H9 (cell line): ENCODE data around the gene KMT2D. TPM values are rescaled to one million over a fixed set of nuclear protein-coding genes. Genes with fewer than 3 reads are reported as not detected.
A peak's percentile ranks its signal among the peaks of the same experiment; 100 is the strongest.

ENCODE experiments used
- DNase-seq: peaks from one replicate; pipeline ENCODE4 v3.0.0-alpha.2; 2017
- H2AFZ ChIP-seq: one replicate; pipeline ENCODE4 v1.6.1; 2013; ENCODE audit warnings: mild to moderate bottlenecking, low read length, control low read depth, moderate library complexity
- H2AK5ac ChIP-seq: 2 replicates; pipeline ENCODE4 v1.6.1; 2013; ENCODE audit warnings: low read length, control low read depth, mixed read lengths; ENCODE audit not compliant: insufficient read length
- H2BK120ac ChIP-seq: one replicate; pipeline ENCODE4 v1.6.1; 2013; ENCODE audit warnings: low read depth, mild to moderate bottlenecking, low read length, control low read depth, inconsistent platforms; ENCODE audit not compliant: poor library complexity, severe bottlenecking
- H2BK12ac ChIP-seq: 2 replicates; pipeline ENCODE4 v1.6.1; 2013; ENCODE audit warnings: low read length, control low read depth, mixed read lengths, low read depth; ENCODE audit not compliant: insufficient read length
- H2BK15ac ChIP-seq: 2 replicates; pipeline ENCODE4 v1.6.1; 2013; ENCODE audit warnings: low read depth, low read length, control low read depth
- H2BK20ac ChIP-seq: one replicate; pipeline ENCODE4 v1.6.1; 2013; ENCODE audit warnings: low read depth, mild to moderate bottlenecking, low read length, control low read depth, inconsistent platforms; ENCODE audit not compliant: poor library complexity, severe bottlenecking
- H2BK5ac ChIP-seq: 2 replicates; pipeline ENCODE4 v1.6.1; 2013; ENCODE audit warnings: low read length, control low read depth, mixed read lengths; ENCODE audit not compliant: insufficient read length
- H3K14ac ChIP-seq: 2 replicates; pipeline ENCODE4 v1.6.1; 2013; ENCODE audit warnings: low read length, control low read depth; ENCODE audit not compliant: insufficient read depth
- H3K18ac ChIP-seq: 2 replicates; pipeline ENCODE4 v1.6.1; 2013; ENCODE audit warnings: low read depth, mild to moderate bottlenecking, mixed read lengths, low read length, control low read depth; ENCODE audit not compliant: insufficient read length
- H3K23ac ChIP-seq: 2 replicates; pipeline ENCODE4 v1.6.1; 2013; ENCODE audit warnings: low read length, control low read depth, mixed read lengths, low read depth; ENCODE audit not compliant: insufficient read length
- H3K23me2 ChIP-seq: 2 replicates; pipeline ENCODE4 v1.6.1; 2013; ENCODE audit warnings: low read depth, mild to moderate bottlenecking, mixed read lengths, low read length, control low read depth; ENCODE audit not compliant: insufficient read length, poor library complexity, severe bottlenecking
- H3K27ac ChIP-seq: 2 replicates; pipeline ENCODE4 v1.5.1; 2013; ENCODE audit warnings: low read length, control low read depth, mixed read lengths, low read depth; ENCODE audit not compliant: insufficient read length
- H3K27me3 ChIP-seq: 2 replicates; pipeline ENCODE4 v1.6.1; 2013; ENCODE audit warnings: low read length, control low read depth, inconsistent platforms; ENCODE audit not compliant: insufficient read depth
- H3K4ac ChIP-seq: 2 replicates; pipeline ENCODE4 v1.6.1; 2013; ENCODE audit warnings: low read depth, mild to moderate bottlenecking, control low read depth, inconsistent platforms, low read length, moderate library complexity
- H3K4me1 ChIP-seq: 2 replicates; pipeline ENCODE4 v1.6.1; 2013; ENCODE audit warnings: low read length, control low read depth, inconsistent platforms; ENCODE audit not compliant: insufficient read depth
- H3K4me2 ChIP-seq: 2 replicates; pipeline ENCODE4 v1.6.1; 2013; ENCODE audit warnings: low read length, control low read depth, mixed read lengths; ENCODE audit not compliant: insufficient read length, insufficient read depth
- H3K56ac ChIP-seq: 2 replicates; pipeline ENCODE4 v1.6.1; 2013; ENCODE audit warnings: low read depth, mild to moderate bottlenecking, mixed read lengths, low read length, control low read depth; ENCODE audit not compliant: insufficient read length
- H3K79me1 ChIP-seq: 2 replicates; pipeline ENCODE4 v1.6.1; 2013; ENCODE audit warnings: low read depth, mild to moderate bottlenecking, moderate library complexity, low read length, control low read depth, inconsistent platforms; ENCODE audit not compliant: insufficient read depth, poor library complexity, severe bottlenecking
- H3K79me2 ChIP-seq: 2 replicates; pipeline ENCODE4 v1.6.1; 2013; ENCODE audit warnings: low read length, control low read depth, inconsistent platforms; ENCODE audit not compliant: insufficient read depth
- H3K9ac ChIP-seq: 2 replicates; pipeline ENCODE4 v1.6.1; 2013; ENCODE audit warnings: low read length, control low read depth, mixed read lengths; ENCODE audit not compliant: insufficient read length; ENCODE audit errors: extremely low read depth
- H3K9me3 ChIP-seq: one replicate; pipeline ENCODE4 v1.6.1; 2013; ENCODE audit warnings: low read depth, low read length, inconsistent platforms; ENCODE audit not compliant: control insufficient read depth
- H3T11ph ChIP-seq: one replicate; pipeline ENCODE4 v1.6.1; 2013; ENCODE audit warnings: mild to moderate bottlenecking, low read length, control low read depth, inconsistent platforms
- H4K20me1 ChIP-seq: one replicate; pipeline ENCODE4 v1.6.1; 2013; ENCODE audit not compliant: control insufficient read depth, insufficient read length, insufficient read depth
- H4K5ac ChIP-seq: 2 replicates; pipeline ENCODE4 v1.6.1; 2013; ENCODE audit warnings: low read depth, mild to moderate bottlenecking, mixed read lengths, low read length, control low read depth; ENCODE audit not compliant: insufficient read length
- H4K8ac ChIP-seq: replicated peaks from 2 replicates; pipeline ENCODE4 v1.6.1; 2013; ENCODE audit warnings: low read length, control low read depth, mixed read lengths, low read depth; ENCODE audit not compliant: insufficient read length
- H4K91ac ChIP-seq: 2 replicates; pipeline ENCODE4 v1.6.1; 2013; ENCODE audit warnings: low read depth, mild to moderate bottlenecking, moderate library complexity, mixed read lengths, low read length, control low read depth; ENCODE audit not compliant: insufficient read length
- H3K27ac Mint-ChIP-seq, 3 experiments: 2 replicates in 2 of 3; 3 replicates in 1 of 3; pipeline ENCODE4 v1.8.0; 2020 to 2021; ENCODE audit warnings: mixed read lengths in 3 of 3, mild to moderate bottlenecking in 1 of 3, moderate library complexity in 1 of 3
- H3K27me3 Mint-ChIP-seq: 2 replicates; pipeline ENCODE4 v1.8.0; 2021; ENCODE audit warnings: low read depth, mild to moderate bottlenecking, moderate library complexity, mixed read lengths
- H3K36me3 Mint-ChIP-seq, 3 experiments: 2 replicates in 2 of 3; 3 replicates in 1 of 3; pipeline ENCODE4 v1.8.0; 2020 to 2021; ENCODE audit warnings: low read depth in 3 of 3, mixed read lengths in 3 of 3; ENCODE audit not compliant: insufficient read depth in 1 of 3
- H3K4me1 Mint-ChIP-seq, 2 experiments: 2 replicates each; pipeline ENCODE4 v1.8.0; 2020; ENCODE audit warnings: mixed read lengths in 2 of 2
- H3K4me3 Mint-ChIP-seq, 2 experiments: 2 replicates in 1 of 2; 3 replicates in 1 of 2; pipeline ENCODE4 v1.8.0; 2020 to 2021; ENCODE audit warnings: mild to moderate bottlenecking in 2 of 2, mixed read lengths in 2 of 2, moderate library complexity in 1 of 2
- H3K9me3 Mint-ChIP-seq, 2 experiments: 2 replicates in 1 of 2; 3 replicates in 1 of 2; pipeline ENCODE4 v1.8.0; 2020; ENCODE audit warnings: mild to moderate bottlenecking in 2 of 2, mixed read lengths in 2 of 2, moderate library complexity in 1 of 2
- WGBS: extraction: QIAGEN DNeasy Blood & Tissue Kit; methylation state at CpG from one replicate; pipeline ENCODE4 v1.1.7; 2013; ENCODE audit warnings: missing lambda C conversion rate, low lambda C conversion rate, mixed read lengths; ENCODE audit not compliant: insufficient read length; ENCODE audit errors: extremely low coverage; 5-methylcytosine and 5-hydroxymethylcytosine counted together
- total RNA-seq: library from RNA; stranded (reverse); gene quantifications from 2 replicates; pipeline ENCODE4 v1.2.1, GENCODE V29; 2021
- TF ChIP-seq, protein P1 (sequence below): fragments of 200-600 bp; sonication (generic); conservative IDR thresholded peaks from 3 replicates; pipeline ENCODE4 v1.8.0; 2021; ENCODE audit warnings: antibody characterized with exemption, mild to moderate bottlenecking

Gene KMT2D
- total RNA-seq, 1 experiment from 2014 or later: 93.7 TPM

DNA sequence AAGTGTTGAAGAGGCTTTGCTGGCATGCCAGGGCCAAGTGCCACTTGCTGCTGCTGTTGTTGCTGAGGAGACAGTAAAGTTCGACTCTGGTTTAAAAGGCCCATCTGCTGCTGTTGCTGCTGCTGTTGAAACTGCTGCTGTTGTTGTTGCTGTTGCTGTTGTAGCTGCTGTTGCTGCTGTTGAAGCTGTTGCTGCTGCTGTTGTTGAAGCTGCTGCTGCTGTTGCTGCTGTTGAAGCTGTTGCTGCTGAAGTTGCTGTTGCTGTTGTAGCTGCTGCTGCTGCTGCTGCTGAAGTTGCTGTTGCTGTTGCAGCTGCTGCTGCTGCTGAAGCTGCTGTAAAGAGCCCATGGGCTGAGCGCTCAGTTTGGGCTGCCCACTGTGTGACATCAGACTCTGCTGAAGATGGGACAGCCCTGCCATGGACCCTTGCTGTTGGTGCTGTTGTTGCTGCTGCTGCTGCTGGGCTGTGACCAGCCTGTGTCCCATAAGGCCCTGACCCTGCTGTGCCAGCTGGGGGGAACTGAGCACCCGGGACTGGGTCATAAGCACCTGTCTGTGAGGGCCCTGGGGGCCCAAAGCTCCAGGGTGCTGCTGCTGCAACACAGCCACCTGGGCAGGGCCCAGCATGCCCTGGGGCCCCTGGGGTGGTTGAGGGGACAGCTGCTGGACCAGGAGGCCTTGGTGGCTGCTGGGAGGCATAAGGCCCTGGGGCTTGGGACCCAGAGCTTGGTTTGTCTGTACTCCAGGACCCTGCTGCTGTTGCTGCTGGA is 27.7 kb downstream of the KMT2D start:
- Histone ChIP-seq H2BK15ac (no peak overlapping the region), H4K91ac (no peak overlapping the region), H3K14ac (no peak overlapping the region), H3K23me2 (no peaks in the 10 kb centered on the region), H3K56ac (no peak overlapping the region), H3K4ac (no peak overlapping the region), H2AK5ac (no peak overlapping the region), H3K4me1 (no peaks in the 10 kb centered on the region), H3K79me2 (no peaks in the 10 kb centered on the region), H2BK12ac (no peak overlapping the region), H3T11ph (no peak overlapping the region), H4K20me1 (no peaks in the 10 kb centered on the region), H3K27me3 (no peaks in the 10 kb centered on the region), H3K79me1 (no peaks in the 10 kb centered on the region), H3K9me3 (no peaks in the 10 kb centered on the region), H4K5ac (no peak overlapping the region), H3K4me2 (no peak overlapping the region), H3K9ac (no peak overlapping the region), H4K8ac (no peak overlapping the region), H3K27ac (no peak overlapping the region), H2BK120ac (no peak overlapping the region), H2BK5ac (no peak overlapping the region), H3K23ac (no peak overlapping the region), H2BK20ac (no peak overlapping the region), H3K18ac (no peak overlapping the region), H2AFZ (no peak overlapping the region)
- Mint-ChIP-seq H3K4me3 (no peak overlapping the region; a peak in 1 of 5 replicates), H3K27ac (peak overlapping the region in 1 of 3 experiments; percentile 90; a peak in 2 of 7 replicates), H3K9me3 (no peaks in the 10 kb centered on the region), H3K4me1 (no peaks in the 10 kb centered on the region), H3K36me3 (peaks cover 34 to 90% (median 87%) of the 10 kb centered on the region in 3 experiments; a peak in 6 of 7 replicates), H3K27me3 (no peaks in the 10 kb centered on the region)
- no peak for DNase-seq
- WGBS: no CpG with 5 or more reads among the region's 3 CpGs
- TF ChIP-seq, protein P1, sequence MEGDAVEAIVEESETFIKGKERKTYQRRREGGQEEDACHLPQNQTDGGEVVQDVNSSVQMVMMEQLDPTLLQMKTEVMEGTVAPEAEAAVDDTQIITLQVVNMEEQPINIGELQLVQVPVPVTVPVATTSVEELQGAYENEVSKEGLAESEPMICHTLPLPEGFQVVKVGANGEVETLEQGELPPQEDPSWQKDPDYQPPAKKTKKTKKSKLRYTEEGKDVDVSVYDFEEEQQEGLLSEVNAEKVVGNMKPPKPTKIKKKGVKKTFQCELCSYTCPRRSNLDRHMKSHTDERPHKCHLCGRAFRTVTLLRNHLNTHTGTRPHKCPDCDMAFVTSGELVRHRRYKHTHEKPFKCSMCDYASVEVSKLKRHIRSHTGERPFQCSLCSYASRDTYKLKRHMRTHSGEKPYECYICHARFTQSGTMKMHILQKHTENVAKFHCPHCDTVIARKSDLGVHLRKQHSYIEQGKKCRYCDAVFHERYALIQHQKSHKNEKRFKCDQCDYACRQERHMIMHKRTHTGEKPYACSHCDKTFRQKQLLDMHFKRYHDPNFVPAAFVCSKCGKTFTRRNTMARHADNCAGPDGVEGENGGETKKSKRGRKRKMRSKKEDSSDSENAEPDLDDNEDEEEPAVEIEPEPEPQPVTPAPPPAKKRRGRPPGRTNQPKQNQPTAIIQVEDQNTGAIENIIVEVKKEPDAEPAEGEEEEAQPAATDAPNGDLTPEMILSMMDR: no peak
